NCI-H446 treated with DMSO at 0.1 percent for 48 hours (cell line): ENCODE data around the gene TRUB1.
"Not testable (repeated sequence)": the region's sequence is repeated elsewhere in the genome, so short reads cannot be mapped to it uniquely, and the experiment has no call there.

ENCODE experiments used
- DNase-seq: peaks from one replicate; lab custom pipeline; 2025; lab: John Stamatoyannopoulos, UW

The TRUB1 gene

DNA sequence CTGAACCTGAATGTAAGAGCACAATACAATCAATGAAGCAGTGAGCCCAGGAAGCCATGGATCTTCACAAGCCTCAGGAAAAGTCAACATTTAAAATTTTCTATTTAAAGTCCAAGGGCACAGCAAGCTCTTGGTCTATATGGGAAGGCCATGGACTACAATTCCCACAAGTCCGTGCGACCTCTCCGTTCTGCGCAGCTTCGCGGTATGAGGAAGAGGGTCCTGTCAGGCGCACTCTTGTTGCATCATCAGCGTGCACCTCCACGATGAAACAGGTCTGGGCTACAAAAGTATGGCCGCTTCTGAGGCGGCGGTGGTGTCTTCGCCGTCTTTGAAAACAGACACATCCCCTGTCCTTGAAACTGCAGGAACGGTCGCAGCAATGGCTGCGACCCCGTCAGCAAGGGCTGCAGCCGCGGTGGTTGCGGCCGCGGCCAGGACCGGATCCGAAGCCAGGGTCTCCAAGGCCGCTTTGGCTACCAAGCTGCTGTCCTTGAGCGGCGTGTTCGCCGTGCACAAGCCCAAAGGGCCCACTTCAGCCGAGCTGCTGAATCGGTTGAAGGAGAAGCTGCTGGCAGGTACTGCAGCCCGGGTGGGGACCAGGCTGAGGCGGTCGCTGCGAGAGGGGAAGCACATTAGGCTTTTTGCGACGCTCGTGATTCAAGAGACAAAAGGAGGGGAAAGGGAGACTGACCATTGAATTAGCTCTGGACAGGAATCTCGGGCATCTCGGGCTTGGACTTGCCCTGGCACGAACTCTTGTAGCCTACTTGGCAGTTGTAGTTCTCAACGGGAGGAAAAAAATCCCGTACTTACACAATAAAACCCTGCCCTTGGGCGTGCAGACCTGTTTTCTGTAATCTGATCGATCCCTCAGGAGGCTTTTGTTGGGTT, at the start of gene TRUB1:
Gene TRUB1 (plus strand): TSS at position 234 of the 894 bp plus-strand sequence. CDS start 59 bp downstream, at position 293.
- DNase-seq = peak; percentile 80

DNA sequence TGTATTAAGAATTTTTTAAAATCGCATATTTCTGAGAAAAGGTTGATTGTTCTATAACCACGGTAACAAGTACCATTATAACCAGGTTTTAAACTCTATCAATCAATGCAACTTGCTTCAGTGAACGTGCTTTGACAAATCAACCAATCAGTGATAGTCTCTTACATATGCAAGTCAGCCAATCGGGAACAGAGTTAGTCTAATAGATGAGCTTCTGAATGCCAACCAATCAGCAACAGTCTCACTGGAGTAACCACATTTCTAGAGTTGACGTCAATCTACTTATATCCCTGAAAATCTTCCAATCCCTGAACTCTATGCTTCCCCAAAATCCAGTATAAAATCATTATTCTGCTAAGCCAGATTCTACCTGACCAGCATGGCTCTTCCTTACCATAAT, 44.7 kb upstream of the TRUB1 start:
- DNase-seq = peak; percentile 43

DNA sequence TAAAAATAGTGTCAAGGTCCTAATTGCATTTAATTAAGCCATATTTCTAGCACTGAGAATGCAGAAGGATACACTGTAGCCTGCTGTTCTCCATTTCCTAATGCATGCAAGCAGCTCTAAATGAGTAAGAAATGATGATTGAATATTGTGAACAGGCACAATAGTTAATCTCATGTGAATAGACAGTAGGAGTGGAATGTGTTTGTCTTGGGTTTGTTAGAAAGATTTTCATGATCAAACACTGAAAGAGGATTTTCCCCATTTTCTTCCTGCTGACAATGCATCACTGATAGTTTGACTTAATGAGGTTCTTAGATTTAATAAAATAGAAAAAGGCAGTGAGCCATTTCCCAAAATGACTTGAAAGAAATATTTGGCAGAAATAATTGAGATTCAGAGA, 43.1 kb upstream of the TRUB1 start:
- no peak for DNase-seq

DNA sequence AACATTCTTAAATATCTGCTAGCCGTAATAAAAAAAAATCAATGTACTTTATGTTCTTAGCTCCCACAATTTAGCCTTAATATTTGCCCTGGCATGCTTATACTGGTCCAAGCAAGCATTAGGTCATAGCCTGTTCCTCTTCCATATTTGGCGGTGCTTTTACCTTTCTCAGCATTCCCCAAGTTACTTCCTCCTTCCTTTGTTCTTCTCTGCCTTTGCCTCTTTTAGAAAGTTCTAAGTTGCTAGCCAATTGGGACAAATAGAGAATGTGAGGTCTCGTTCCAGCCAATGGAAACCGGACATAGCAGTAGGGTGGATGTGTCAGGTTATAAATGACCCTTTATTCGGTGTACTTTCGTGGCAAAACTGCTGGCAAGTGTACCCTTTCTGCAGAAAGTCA, 41.0 kb upstream of the TRUB1 start:
- not testable (repeated sequence) for DNase-seq

DNA sequence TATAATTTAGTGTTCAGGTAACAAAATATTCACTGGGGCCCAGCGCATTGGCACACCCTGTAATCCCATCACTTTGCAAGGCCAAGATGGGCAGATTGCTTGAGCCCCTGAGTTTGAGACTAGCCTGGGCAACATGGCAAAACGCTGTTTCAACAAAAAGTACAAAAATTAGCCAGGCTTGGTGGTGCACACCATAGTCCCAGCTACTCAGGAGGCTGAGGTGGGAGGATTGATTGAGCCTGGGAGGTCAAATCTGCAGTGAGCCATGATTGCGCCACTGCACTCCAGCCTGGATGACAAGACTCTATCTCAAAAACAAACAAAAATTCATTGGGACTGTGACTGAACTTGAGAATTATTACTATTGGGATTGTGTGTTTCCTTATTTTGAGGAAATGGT, 40.4 kb upstream of the TRUB1 start:
- no peak for DNase-seq

DNA sequence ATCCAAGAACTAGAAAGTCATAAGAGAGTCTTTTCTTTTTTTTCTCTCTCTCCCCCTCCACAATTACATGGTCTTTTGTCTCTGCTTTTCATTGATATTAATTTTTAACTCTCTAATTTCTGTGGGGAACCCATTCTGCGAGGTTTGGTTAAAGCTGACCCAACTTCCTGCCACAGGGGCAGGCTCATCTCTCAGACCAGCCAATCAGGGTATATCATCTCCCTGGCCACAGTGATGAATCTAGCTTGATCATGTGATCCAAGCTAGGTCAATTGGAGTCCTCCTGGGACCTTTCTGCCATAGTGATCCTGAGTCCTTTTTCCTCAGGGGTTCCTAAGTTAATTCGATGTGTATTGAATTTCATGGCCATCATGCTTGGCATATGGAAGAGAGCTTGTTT, 38.0 kb upstream of the TRUB1 start:
- no peak for DNase-seq

DNA sequence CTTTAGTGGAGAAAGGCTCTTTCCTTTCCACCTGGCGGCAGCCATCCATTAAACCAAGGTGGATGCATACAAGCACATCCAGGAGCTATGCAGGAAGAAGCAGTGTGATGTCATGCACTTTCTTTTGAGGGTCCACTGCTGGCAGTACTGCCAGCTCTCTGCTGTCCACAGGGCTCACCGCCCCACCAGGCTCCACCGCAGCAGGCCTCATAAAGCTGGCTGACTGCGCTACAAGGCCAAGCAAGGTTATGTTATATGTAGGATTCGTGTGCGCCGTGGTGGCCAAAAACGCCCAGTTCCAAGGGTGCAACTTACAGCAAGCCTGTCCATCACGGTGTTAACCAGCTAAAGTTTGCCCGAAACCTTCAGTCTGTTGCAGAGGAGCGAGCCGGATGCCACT, 37.3 kb upstream of the TRUB1 start:
- DNase-seq = no peak

DNA sequence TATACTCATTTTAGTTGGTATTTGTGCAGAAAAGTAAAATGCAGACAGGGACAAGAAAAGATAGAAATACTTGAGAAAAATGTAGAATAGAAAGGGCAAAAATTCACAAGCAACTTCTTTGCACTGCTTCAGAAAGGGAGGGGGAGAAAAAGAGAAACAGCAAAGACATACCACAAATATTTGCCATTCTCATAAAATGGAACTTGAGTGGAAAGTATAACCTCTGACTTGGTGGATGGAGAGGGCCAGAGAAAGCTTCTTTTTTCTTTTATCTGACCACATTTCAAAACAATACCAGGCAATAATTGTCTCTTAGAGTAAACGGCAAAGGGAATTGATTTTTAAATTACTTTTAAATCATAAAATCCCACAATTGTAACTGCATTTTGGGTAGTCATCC, 35.8 kb upstream of the TRUB1 start:
- DNase-seq = no peak

DNA sequence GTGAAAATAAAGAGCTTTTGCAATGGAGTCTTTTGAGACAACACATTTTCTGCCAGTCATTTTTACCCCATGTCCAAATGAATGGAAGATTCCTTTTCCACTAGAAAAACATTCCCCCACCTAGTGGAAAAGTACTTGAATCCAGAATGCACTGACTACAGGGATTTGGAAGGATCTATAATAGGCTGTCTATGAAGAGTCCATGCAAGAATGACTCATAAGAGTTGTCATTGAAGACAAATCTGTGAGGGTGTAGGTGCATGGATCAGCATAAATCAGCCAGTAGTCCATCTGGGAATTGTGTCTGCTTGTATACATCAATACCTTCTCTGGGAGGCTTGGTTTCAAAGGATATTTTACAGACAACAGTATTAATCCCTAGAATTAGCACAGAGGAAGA, 32.5 kb upstream of the TRUB1 start:
- no peak for DNase-seq

DNA sequence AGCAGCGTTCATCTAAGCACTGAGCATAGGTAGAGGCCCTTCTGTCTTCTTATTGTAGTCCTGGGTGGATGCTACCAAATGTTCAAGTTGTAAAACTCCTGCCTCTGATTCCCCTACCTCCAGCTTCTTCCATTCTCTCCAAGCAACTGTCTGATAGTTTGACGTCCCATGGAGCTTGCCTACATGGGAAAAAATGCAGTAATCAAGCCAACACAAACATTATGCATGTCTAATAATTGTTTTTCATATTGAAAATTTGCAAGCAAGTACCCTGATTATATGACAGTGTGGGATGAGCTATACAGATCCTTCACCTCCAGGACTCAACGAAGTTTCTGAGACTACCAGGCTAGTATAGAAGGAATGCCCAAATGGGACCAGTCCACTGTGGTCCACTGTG, 31.0 kb upstream of the TRUB1 start:
- DNase-seq = no peak

DNA sequence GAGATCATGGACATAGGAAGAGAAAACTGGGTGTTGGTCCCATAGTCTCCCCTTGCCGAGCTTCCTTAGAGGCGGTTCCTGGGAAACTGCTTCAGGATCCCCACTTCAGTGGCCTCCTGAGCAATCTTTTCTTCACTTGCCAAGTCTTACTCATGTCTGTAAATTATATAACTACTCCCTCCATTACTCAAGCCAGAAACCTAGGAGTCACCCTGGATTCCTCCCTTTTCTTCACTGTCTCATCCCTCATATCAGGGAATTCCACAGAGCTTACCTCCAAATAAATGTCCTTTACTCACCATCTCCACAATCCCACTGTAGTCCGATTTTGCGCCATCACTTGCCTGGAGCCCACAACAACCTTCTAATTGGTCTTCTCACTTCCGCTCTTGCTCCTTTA, 29.1 kb upstream of the TRUB1 start:
- no peak for DNase-seq

DNA sequence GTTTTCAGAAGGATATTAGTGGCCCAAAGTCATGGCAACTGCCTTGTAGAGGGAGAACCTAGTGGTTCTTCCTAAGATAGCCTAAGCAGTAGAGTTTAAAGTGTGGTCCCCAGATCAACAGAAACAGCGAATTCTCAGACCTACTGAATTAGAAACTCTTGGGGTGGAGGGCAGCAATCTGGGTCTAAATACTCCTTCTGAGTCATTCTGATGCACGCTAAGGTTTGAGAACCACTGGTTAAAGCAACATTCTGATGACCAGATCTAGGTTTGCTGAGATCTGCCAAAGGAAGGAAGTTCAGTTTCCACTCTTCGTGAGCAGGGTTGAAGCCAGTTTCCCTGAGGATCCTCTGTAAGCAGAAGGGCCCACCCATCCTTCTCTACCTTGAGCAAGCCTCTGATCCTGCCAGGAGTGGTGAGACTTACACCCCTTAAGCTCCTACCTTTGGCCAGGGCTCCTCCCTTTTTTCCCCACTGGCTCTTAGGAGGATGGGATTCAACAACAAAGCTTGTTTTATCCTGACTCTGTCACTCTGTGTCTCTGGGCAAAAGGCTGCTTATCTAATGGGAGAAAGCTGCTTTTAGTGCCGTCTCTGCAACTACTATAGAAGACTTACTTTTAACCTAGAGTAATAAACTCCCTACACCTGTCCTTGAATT, 26.8 kb upstream of the TRUB1 start:
- DNase-seq = no peak

DNA sequence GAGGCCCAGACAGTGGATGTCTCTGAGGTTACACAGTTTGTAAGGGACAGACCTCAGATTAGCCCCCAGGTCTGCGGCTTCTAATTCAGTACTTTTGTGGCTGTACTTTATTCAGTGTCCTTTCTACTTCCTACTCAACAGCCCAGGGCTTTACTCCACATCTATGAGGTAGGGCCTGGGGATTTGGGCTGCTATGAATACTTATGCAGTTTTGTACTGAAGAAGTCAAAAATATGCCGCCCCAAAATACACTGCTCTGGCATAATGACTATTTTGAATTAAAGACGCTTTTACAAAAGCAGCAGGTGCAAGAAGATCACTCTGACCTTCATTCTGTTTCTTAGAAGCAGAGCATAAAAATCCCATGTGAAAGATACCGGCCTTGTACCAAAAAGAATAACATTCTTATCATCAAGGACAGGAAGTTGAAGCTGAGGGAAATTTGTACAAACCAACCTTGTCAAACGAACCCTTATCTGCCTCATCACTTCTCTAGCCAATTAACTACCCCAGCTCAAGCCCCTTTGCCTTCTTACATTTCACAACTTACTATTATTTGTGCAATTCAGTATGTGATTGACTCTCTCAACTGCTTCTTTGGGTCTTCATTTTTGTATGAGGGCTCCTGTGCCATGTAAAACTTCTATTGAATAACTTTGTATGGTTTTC, 26.1 kb upstream of the TRUB1 start:
- no peak for DNase-seq

DNA sequence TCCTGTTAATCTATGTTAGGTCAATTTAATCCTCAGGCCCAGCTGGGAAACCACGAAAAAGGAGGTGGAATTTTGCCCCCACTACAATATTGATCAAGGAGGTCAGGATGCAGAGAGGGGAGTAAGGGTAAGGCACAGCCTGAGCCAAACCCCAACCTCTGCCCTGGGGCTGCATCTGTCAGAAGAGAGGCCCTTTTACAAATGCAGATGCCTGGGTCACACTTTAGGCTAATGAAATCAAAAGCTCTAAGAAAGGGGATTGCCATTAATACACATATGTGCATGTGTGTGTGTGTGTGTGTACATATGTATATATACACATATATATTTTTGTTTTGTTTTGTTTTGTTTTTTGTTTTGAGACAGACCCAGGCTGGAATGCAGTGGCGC, 25.5 kb upstream of the TRUB1 start:
- no peak for DNase-seq

DNA sequence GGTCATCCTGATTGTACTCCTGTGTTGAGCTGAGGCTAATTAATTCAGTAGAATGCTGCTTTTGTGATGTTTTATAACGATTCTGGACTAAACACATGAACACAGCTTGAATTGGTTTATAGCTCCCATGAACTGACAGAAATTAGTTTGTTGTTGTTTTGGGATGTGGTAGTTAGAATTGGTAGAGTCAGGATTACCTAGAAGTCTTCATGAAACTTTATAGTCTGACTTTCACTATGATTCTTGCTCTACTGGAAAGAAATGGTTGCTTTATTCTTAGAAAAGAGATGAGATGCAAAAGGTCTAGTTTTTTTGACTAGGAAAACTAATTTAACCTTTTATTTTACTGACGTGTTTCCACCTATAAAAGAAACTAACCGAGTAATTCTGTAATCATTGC, 23.4 kb upstream of the TRUB1 start:
- DNase-seq = no peak

DNA sequence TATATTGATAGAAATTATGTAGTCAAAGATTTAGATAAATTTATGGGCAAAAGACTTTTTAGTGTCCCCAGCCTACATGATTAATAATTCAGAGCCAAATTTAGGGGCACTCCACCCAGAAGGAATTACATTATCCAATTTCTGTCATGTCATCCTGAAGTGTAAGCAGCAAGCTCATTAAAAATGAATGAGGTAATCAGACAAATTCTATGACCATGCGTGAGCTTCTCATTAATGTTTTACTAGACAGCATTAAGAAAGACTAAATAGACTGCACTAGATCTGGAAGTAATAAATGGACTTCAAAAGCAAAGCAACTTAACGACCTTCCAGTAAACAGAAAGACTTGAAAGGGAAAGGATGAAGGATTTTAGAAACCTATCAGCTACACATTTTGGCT, 22.7 kb upstream of the TRUB1 start:
- DNase-seq = no peak

DNA sequence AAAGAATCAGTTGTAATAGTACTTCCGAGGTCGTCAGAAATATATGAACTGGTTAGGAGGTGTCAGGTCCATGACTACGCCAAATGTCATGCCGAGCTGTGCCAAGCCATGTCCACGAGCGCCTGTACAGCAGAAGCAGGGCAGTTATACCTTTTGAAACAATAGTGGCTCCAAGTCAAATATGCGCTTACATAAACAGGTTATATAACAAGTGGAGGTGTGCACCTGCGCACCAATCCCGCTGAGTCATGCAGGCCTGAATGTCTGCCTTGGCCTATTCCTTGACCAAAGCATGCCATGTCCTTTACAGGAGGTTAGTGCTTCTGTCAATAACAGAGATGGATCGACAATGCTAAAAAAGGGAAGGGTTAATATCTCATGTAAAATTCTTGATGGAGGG, 21.3 kb upstream of the TRUB1 start:
- no peak for DNase-seq

DNA sequence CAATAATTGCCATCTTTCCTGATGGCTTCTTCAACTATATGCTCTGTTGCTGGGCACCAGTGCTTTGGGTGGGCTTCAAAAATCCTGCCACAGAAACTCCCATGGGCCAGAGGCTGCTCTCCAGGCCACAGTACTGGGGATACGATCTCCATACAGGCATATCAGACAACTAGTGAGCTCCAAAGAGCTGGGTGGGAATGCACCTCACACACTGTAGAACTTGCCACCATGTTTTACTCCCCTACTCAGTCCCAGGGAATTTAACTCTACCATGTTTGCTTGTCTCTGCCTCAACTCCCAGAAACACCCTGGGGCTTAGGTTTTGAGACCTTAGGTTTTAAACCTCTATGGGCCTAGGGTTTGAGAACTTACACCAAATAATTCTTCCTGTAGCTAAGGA, 20.5 kb upstream of the TRUB1 start:
- DNase-seq = no peak

DNA sequence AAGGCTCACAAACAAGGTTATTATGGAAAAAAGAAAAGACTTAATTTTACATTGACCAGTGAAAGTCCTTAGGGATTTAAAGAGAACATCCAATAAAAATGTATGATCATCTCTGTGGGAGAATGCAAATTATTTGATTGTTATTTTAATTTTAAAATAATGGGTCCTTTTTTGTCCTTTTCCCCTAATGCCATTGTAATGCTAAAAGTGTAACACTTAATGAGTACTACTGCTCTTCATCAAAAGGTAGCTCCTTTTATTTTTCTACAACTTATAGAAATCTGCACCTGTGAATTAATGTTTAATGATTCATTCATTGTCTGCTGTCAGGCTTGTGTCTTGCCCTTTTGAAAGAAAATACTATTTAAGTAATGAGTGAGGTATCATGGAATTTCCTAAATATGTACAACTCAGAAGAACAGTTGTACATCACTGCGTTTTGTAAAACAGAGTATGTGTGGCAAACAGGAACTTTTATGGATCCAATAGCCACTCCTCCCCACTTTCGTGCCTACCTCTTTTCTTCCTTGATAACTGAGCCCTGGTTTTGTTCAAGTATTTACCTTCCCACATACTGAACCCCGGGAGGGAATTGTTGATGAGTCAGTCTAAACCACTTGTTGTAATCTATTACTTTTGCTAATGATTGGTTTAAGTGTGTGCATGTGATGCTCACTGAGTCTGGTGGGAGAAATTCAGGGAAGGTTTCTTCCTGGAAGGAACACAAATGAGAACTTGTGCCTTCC, 19.9 kb upstream of the TRUB1 start:
- DNase-seq = no peak

DNA sequence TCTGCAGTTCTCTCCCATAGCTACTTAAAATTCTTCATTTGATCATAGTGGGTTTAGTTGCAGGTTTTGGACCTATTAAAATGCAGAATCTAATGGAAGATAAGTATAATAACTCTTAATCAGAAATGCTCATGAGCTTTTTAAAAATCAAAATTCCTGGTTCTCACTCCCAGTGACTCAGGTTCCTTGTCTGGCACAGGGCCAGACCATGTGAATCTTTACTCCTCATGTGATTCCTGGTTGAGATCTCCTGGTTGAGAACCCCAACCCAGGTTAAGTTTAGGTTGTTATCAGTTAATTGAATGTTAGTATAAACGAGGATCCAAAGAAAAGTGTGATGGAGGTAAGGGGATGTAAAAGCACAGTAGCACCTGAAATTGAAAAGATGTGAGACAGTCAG, 17.5 kb upstream of the TRUB1 start:
- no peak for DNase-seq

DNA sequence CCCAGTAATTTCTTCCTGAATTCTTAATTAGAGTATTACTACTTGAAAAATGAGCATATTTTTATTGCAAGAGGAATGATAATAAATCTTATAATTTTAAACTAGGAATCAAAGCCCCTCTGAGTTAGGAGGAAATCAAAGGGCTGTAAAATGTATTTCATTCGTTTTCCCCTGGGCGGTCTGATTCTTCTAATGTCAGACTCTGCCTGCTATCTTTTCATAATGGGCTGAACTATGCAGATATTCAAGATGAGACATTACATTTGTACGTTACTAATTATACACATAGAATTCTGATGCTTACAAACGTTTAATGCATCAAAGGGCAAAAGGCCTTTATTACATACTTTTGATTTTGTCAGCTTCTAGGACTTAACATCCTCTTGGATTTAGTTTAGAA, 16.0 kb upstream of the TRUB1 start:
- DNase-seq = no peak

DNA sequence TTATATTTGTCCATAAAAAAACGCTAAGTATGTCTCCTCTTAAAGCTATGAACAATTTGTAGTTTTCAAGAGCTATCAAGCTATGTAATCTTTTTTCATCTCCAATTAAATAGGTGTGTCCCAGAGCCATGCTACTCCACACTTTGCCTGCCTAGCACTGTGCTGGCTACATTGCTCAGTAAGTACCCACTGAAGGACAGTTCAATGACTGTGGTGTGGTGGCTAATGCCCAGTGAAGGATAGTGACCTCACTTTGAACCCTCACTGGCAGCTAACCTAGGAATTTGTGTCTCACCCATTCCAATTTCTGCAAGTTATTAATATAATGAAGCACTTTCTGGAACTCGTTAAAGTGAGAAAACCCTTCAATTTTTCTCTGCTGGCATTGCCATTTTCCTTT, 14.4 kb upstream of the TRUB1 start:
- no peak for DNase-seq
